NOMO-1 treated with dmso at 0.1 percent for 144 hours (cell line): ENCODE measurements around the gene FERMT3.
A peak's percentile ranks its signal among the peaks of the same experiment; 100 is the strongest.

Experiments used
- DNase-seq: peaks from one replicate; lab custom pipeline; 2025; ENCODE audit not compliant: unreplicated experiment; lab: John Stamatoyannopoulos, UW

FERMT3 gene

GRCh38 chr11:64185693-64186491 is 20.6 kb upstream of the FERMT3 start, which contains the start of gene STIP1:
STIP1 (plus strand) TSS chr11:64186171; CDS start chr11:64186262, 91 bp downstream.
- peak; percentile 100 for DNase-seq

GRCh38 chr11:64186492-64187165 is 19.9 kb upstream of the FERMT3 start:
- no peak for DNase-seq

GRCh38 chr11:64192434-64192833 is 14.1 kb upstream of the FERMT3 start:
- no peak for DNase-seq

- DNase-seq: no peak
Measured at GRCh38 chr11:64196626-64197025, 9.9 kb upstream of the FERMT3 start.

- DNase-seq: no peak
Measured at GRCh38 chr11:64198511-64198910, 8.0 kb upstream of the FERMT3 start.

- no peak for DNase-seq
Measured at GRCh38 chr11:64201543-64201942, 5.0 kb upstream of the FERMT3 start.

- DNase-seq: no peak
Measured at GRCh38 chr11:64202992-64203391, 3.5 kb upstream of the FERMT3 start.

- no peak for DNase-seq
Measured at GRCh38 chr11:64203421-64204079, 3.0 kb upstream of the FERMT3 start.

- no peak for DNase-seq
Measured at GRCh38 chr11:64204080-64204440, 2.5 kb upstream of the FERMT3 start.

GRCh38 chr11:64204464-64204989 is 2.0 kb upstream of the FERMT3 start:
- peak; percentile 80 for DNase-seq

GRCh38 chr11:64207256-64208085 is 950 bp downstream of the FERMT3 start:
- peak; percentile 91 for DNase-seq

GRCh38 chr11:64208086-64208795 is 1.7 kb downstream of the FERMT3 start:
- no peak for DNase-seq

- no peak for DNase-seq
Measured at GRCh38 chr11:64208796-64209562, 2.5 kb downstream of the FERMT3 start.

- DNase-seq: no peak
Measured at GRCh38 chr11:64209563-64209843, 3.0 kb downstream of the FERMT3 start.

GRCh38 chr11:64210301-64211020 is 3.9 kb downstream of the FERMT3 start:
- DNase-seq: no peak

- DNase-seq: no peak
Measured at GRCh38 chr11:64211181-64211872, 4.8 kb downstream of the FERMT3 start.

GRCh38 chr11:64216879-64217278 is 10.4 kb downstream of the FERMT3 start:
- DNase-seq: no peak

- no peak for DNase-seq
Measured at GRCh38 chr11:64218628-64219353, 12.3 kb downstream of the FERMT3 start.
